HG03097 (cell line): ENCODE results near the gene ST8SIA4.

Source experiments
- ATAC-seq: cut with Tn5 transposase; IDR thresholded peaks from one replicate; pipeline ENCODE4 v1.9.1; 2021; ENCODE audit not compliant: unreplicated experiment, low FRiP score

Gene ST8SIA4

GRCh38 chr5:100903039-100903887 lies at the start of gene ST8SIA4:
Gene ST8SIA4 (minus strand): TSS chr5:100903282. CDS start chr5:100902955, 327 bp downstream.
- peak; percentile 72 for ATAC-seq

- ATAC-seq: no peak
Measured at GRCh38 chr5:100950985-100951384, 47.9 kb upstream of the ST8SIA4 start.

GRCh38 chr5:100913298-100913697 lies 10.2 kb upstream of the ST8SIA4 start:
- no peak for ATAC-seq

- no peak for ATAC-seq
Measured at GRCh38 chr5:100909034-100909433, 6.0 kb upstream of the ST8SIA4 start.

GRCh38 chr5:100905259-100905914 lies 2.3 kb upstream of the ST8SIA4 start:
- no peak for ATAC-seq

GRCh38 chr5:100904259-100904861 lies 1.3 kb upstream of the ST8SIA4 start:
- peak; percentile 19 for ATAC-seq

- no peak for ATAC-seq
Measured at GRCh38 chr5:100902440-100903038, 543 bp downstream of the ST8SIA4 start.

GRCh38 chr5:100901821-100902341 lies 1.2 kb downstream of the ST8SIA4 start:
- ATAC-seq: no peak

- ATAC-seq: peak; percentile 45
Measured at GRCh38 chr5:100900796-100901781, 2.0 kb downstream of the ST8SIA4 start.

GRCh38 chr5:100900142-100900795 lies 2.8 kb downstream of the ST8SIA4 start:
- ATAC-seq: no peak

- ATAC-seq: no peak
Measured at GRCh38 chr5:100899675-100900074, 3.4 kb downstream of the ST8SIA4 start.

GRCh38 chr5:100898504-100899346 lies 4.4 kb downstream of the ST8SIA4 start:
- ATAC-seq: no peak

GRCh38 chr5:100896054-100896453 lies 7.0 kb downstream of the ST8SIA4 start:
- no peak for ATAC-seq

GRCh38 chr5:100890461-100891008 lies 12.5 kb downstream of the ST8SIA4 start:
- peak; percentile 63 for ATAC-seq

GRCh38 chr5:100889896-100890295 lies 13.2 kb downstream of the ST8SIA4 start:
- ATAC-seq: no peak

GRCh38 chr5:100889165-100889743 lies 13.8 kb downstream of the ST8SIA4 start:
- ATAC-seq: peak; percentile 70

GRCh38 chr5:100877274-100877673 lies 25.8 kb downstream of the ST8SIA4 start:
- ATAC-seq: no peak
